HEK293 (cell line): ENCODE measurements around the gene INSYN1.

Experiments
- GLIS1 ChIP-seq: fragments of 450-650 bp; formaldehyde crosslinking; IDR thresholded peaks from 2 replicates; pipeline ENCODE4 v1.5.1; 2016; ENCODE audit warnings: missing biosample characterization, missing genetic modification characterization
- KLF17 ChIP-seq: fragments of 450-650 bp; formaldehyde crosslinking; IDR thresholded peaks from 2 replicates; pipeline ENCODE4 v1.5.1; 2016; ENCODE audit warnings: missing biosample characterization, missing genetic modification characterization
- MZF1 ChIP-seq: fragments of 450-650 bp; formaldehyde crosslinking; IDR thresholded peaks from 2 replicates; pipeline ENCODE4 v1.5.1; 2017; ENCODE audit warnings: missing biosample characterization, missing genetic modification characterization, borderline replicate concordance
- WT1 ChIP-seq: fragments of 450-650 bp; formaldehyde crosslinking; IDR thresholded peaks from 2 replicates; pipeline ENCODE4 v1.5.1; 2016; ENCODE audit warnings: missing biosample characterization, missing genetic modification characterization
- ZBTB10 ChIP-seq: fragments of 450-650 bp; formaldehyde crosslinking; IDR thresholded peaks from 2 replicates; pipeline ENCODE4 v1.5.1; 2016; ENCODE audit warnings: missing biosample characterization, missing genetic modification characterization
- ZBTB17 ChIP-seq: fragments of 450-650 bp; formaldehyde crosslinking; IDR thresholded peaks from 2 replicates; pipeline ENCODE4 v1.5.1; 2016; ENCODE audit warnings: missing biosample characterization, missing genetic modification characterization
- ZBTB26 ChIP-seq: fragments of 450-650 bp; formaldehyde crosslinking; optimal IDR thresholded peaks from 2 replicates; pipeline ENCODE3; 2016; ENCODE audit warnings: missing biosample characterization, mild to moderate bottlenecking, missing genetic modification characterization
- ZBTB8A ChIP-seq: fragments of 450-650 bp; formaldehyde crosslinking; IDR thresholded peaks from 2 replicates; pipeline ENCODE4 v1.5.1; 2016; ENCODE audit warnings: missing biosample characterization, missing genetic modification characterization
- ZEB2 ChIP-seq: fragments of 450-650 bp; formaldehyde crosslinking; IDR thresholded peaks from 2 replicates; pipeline ENCODE4 v1.5.1; 2016; ENCODE audit warnings: missing biosample characterization, missing genetic modification characterization
- ZNF121 ChIP-seq: fragments of 450-650 bp; formaldehyde crosslinking; IDR thresholded peaks from 2 replicates; pipeline ENCODE4 v1.5.1; 2016; ENCODE audit warnings: missing biosample characterization, missing genetic modification characterization
- ZNF18 ChIP-seq: fragments of 450-650 bp; formaldehyde crosslinking; IDR thresholded peaks from 2 replicates; pipeline ENCODE4 v1.5.1; 2016; ENCODE audit warnings: missing biosample characterization, missing genetic modification characterization
- ZNF239 ChIP-seq: fragments of 450-650 bp; formaldehyde crosslinking; IDR thresholded peaks from 2 replicates; pipeline ENCODE4 v1.5.1; 2016; ENCODE audit warnings: missing biosample characterization, missing genetic modification characterization
- ZNF26 ChIP-seq: fragments of 450-650 bp; formaldehyde crosslinking; IDR thresholded peaks from 2 replicates; pipeline ENCODE4 v1.5.1; 2016; ENCODE audit warnings: missing biosample characterization, missing genetic modification characterization
- ZNF266 ChIP-seq: fragments of 450-650 bp; formaldehyde crosslinking; IDR thresholded peaks from 2 replicates; pipeline ENCODE4 v1.5.1; 2016; ENCODE audit warnings: missing biosample characterization, missing genetic modification characterization, low read depth
- ZNF280C ChIP-seq: fragments of 450-650 bp; formaldehyde crosslinking; IDR thresholded peaks from 2 replicates; pipeline ENCODE4 v1.5.1; 2016; ENCODE audit warnings: missing biosample characterization, missing genetic modification characterization
- ZNF292 ChIP-seq: fragments of 450-650 bp; formaldehyde crosslinking; IDR thresholded peaks from 2 replicates; pipeline ENCODE4 v1.5.1; 2016; ENCODE audit warnings: low read depth, missing biosample characterization, missing genetic modification characterization, borderline replicate concordance
- ZNF302 ChIP-seq: fragments of 450-650 bp; formaldehyde crosslinking; IDR thresholded peaks from 2 replicates; pipeline ENCODE4 v1.5.1; 2016; ENCODE audit warnings: missing biosample characterization, missing genetic modification characterization, low read depth
- ZNF362 ChIP-seq: fragments of 450-650 bp; formaldehyde crosslinking; IDR thresholded peaks from 2 replicates; pipeline ENCODE4 v1.5.1; 2016; ENCODE audit warnings: missing biosample characterization, missing genetic modification characterization
- ZNF37A ChIP-seq: fragments of 450-650 bp; IDR thresholded peaks from 2 replicates; pipeline ENCODE4 v1.5.1; 2018; ENCODE audit warnings: missing biosample characterization, missing genetic modification characterization
- ZNF398 ChIP-seq: fragments of 450-650 bp; formaldehyde crosslinking; IDR thresholded peaks from 2 replicates; pipeline ENCODE4 v1.5.1; 2017; ENCODE audit warnings: missing biosample characterization, missing genetic modification characterization
- ZNF404 ChIP-seq: fragments of 450-650 bp; formaldehyde crosslinking; IDR thresholded peaks from 2 replicates; pipeline ENCODE4 v1.5.1; 2017; ENCODE audit warnings: missing biosample characterization, missing genetic modification characterization
- ZNF544 ChIP-seq: fragments of 450-650 bp; formaldehyde crosslinking; IDR thresholded peaks from 2 replicates; pipeline ENCODE4 v1.5.0; 2017; ENCODE audit warnings: missing biosample characterization, missing genetic modification characterization
- ZNF549 ChIP-seq: fragments of 450-650 bp; IDR thresholded peaks from 2 replicates; pipeline ENCODE4 v1.5.1; 2018; ENCODE audit warnings: missing biosample characterization, missing genetic modification characterization, mild to moderate bottlenecking, inconsistent platforms, moderate library complexity
- ZNF558 ChIP-seq: fragments of 450-650 bp; formaldehyde crosslinking; IDR thresholded peaks from 2 replicates; pipeline ENCODE4 v1.5.1; 2016; ENCODE audit warnings: missing biosample characterization, missing genetic modification characterization
- ZNF571 ChIP-seq: fragments of 450-650 bp; formaldehyde crosslinking; IDR thresholded peaks from 2 replicates; pipeline ENCODE4 v1.5.0; 2017; ENCODE audit warnings: missing biosample characterization, missing genetic modification characterization
- ZNF670 ChIP-seq: fragments of 450-650 bp; formaldehyde crosslinking; IDR thresholded peaks from 2 replicates; pipeline ENCODE4 v1.5.1; 2016; ENCODE audit warnings: missing biosample characterization, missing genetic modification characterization, low read depth
- ZNF776 ChIP-seq: fragments of 450-650 bp; formaldehyde crosslinking; IDR thresholded peaks from 2 replicates; pipeline ENCODE4 v1.5.0; 2017; ENCODE audit warnings: missing biosample characterization, missing genetic modification characterization, borderline replicate concordance
- ZNF777 ChIP-seq: fragments of 450-650 bp; formaldehyde crosslinking; IDR thresholded peaks from 2 replicates; pipeline ENCODE4 v1.5.1; 2017; ENCODE audit warnings: missing biosample characterization, missing genetic modification characterization, borderline replicate concordance

INSYN1 gene

GRCh38 chr15:73766598-73766997, 13.4 kb upstream of the INSYN1 start (continued):
- TF ChIP-seq ZNF18 (no peak), KLF17 (tag by site-specific recombination) (no peak), ZNF776 (peak; percentile 65; the same call in 1 of the 2 replicates), ZNF362 (tag by site-specific recombination) (no peak), ZNF558 (tag by site-specific recombination) (no peak), ZNF239 (tag by site-specific recombination) (no peak), ZNF280C (0 out of 2 replicates have a peak, but pooled peaks have one; percentile 16), ZNF121 (no peak), ZNF302 (no peak), GLIS1 (tag by site-specific recombination) (no peak), ZNF398 (no peak), ZNF670 (tag by site-specific recombination) (no peak), ZEB2 (tag by site-specific recombination) (no peak), ZBTB10 (no peak), ZNF292 (tag by site-specific recombination) (no peak), ZBTB8A (no peak), ZBTB26 (peak; percentile 7), MZF1 (tag by site-specific recombination) (no peak), ZBTB17 (tag by site-specific recombination) (no peak), ZNF404 (no peak), ZNF544 (tag by site-specific recombination) (no peak), ZNF549 (tag by site-specific recombination) (no peak), ZNF266 (tag by site-specific recombination) (no peak), ZNF37A (tag by site-specific recombination) (no peak), ZNF571 (tag by site-specific recombination) (0 out of 2 replicates have a peak, but pooled peaks have one; percentile 82), ZNF26 (no peak), ZNF777 (tag by site-specific recombination) (no peak), WT1 (tag by site-specific recombination) (no peak)
